Suprapubic skin (tissue), 4 donors: ENCODE results near the gene CHIC2. TPM values are rescaled to one million over a fixed set of nuclear protein-coding genes. Genes with fewer than 3 reads are reported as not detected.
"Not testable (repeated sequence)": the region's sequence is repeated elsewhere in the genome, so short reads cannot be mapped to it uniquely, and the experiment has no call there.

ENCODE experiments used
- DNase-seq, 2 donors: peaks; one replicate each; pipeline ENCODE4 v3.0.0-alpha.2; 2019; ENCODE audit warnings: low spot score in 2 of 2
- H3K27ac ChIP-seq: fragments of 200-600 bp; sonication (generic); one replicate; pipeline ENCODE4 v1.5.1; 2019
- H3K27me3 ChIP-seq: fragments of 200-600 bp; sonication (generic); one replicate; pipeline ENCODE4 v1.5.1; 2019
- H3K36me3 ChIP-seq: fragments of 200-600 bp; sonication (generic); one replicate; pipeline ENCODE4 v1.5.1; 2019
- H3K4me1 ChIP-seq: fragments of 200-600 bp; sonication (generic); one replicate; pipeline ENCODE4 v1.5.1; 2019
- H3K4me3 ChIP-seq: fragments of 200-600 bp; sonication (generic); one replicate; pipeline ENCODE4 v1.5.1; 2019; ENCODE audit warnings: mild to moderate bottlenecking
- H3K9me3 ChIP-seq: fragments of 200-600 bp; sonication (generic); one replicate; pipeline ENCODE4 v1.5.1; 2019
- EP300 ChIP-seq: sonication (generic); formaldehyde crosslinking; IDR thresholded peaks from one replicate; pipeline ENCODE4 v1.6.1; 2017; ENCODE audit warnings: antibody characterized with exemption
- POLR2A ChIP-seq, 2 donors: fragments of 450-650 bp; IDR thresholded peaks; one replicate each; pipeline ENCODE4 v1.6.1; 2017; ENCODE audit warnings: antibody characterized with exemption in 2 of 2, mild to moderate bottlenecking in 2 of 2, moderate library complexity in 2 of 2
- POLR2AphosphoS5 ChIP-seq, 3 donors: sonication (generic); formaldehyde crosslinking; IDR thresholded peaks; one replicate each; pipeline ENCODE4 v1.6.1; 2017; ENCODE audit warnings: antibody characterized with exemption in 3 of 3
- WGBS: methylation state at CpG from one replicate; pipeline ENCODE4 v1.1.5; 2018; 5-methylcytosine and 5-hydroxymethylcytosine counted together
- total RNA-seq, 4 donors: library from RNA; depleted of rRNA; stranded (reverse); fragments of >200 nt; gene quantifications; one replicate each; pipeline ENCODE4 v1.1.0, GENCODE V29; 2016
- TF ChIP-seq, protein P1 (sequence below), 2 donors: fragments of 200-600 bp in 1 of 2; fragments of 450-650 bp in 1 of 2; sonication (generic) in 1 of 2; IDR thresholded peaks; one replicate each; pipeline ENCODE4 v1.5.1; 2016 to 2019; ENCODE audit warnings: antibody characterized with exemption in 2 of 2, mild to moderate bottlenecking in 1 of 2, moderate library complexity in 1 of 2

CHIC2 gene
- 10 to 100 TPM; 33.3 to 60.3 (median 41.1) TPM for total RNA-seq

DNA sequence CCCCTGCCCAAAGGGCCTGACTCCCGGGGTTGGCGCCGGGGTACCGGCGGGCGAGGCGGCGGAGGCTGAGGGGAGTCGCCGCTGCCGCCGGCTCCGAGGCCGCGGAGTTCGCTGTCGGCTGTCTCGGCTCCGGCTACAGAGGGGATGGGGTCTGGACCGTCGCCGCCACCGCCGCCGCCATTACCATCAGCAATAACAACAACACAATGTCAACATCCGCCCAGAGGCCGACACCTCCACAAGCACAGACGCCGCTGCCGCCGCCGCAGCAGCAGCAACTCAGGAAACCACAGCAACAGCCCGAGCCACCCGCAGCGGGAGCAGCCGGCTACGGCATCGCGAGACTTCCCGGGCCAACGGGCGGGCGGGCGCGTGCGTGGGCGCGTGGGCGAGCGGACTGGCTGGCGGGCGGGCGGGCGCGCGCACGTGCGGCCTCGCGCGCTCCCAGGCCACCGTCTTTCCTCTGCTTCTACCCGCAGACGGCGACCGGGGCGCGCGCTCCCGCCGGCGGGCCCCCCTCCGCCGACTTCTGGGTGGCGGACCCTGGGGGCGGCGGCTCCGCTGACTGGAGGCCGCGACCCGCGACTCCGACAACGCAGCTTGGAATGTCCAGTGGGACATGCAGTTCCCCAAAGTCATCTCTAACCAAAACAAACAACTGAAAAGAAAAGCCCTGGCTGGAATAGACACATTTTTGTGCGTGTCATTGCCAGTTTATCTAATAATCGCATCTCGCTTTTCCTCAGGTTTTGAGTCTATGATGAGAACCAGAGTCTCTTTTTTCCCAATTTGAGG, at the start of gene CHIC2:
CHIC2 (minus strand) TSS at position 289 of the 795 bp plus-strand sequence. CDS start 305 bp downstream, outside the sequence.
- WGBS: 0% methylated on average over 12 of the region's 87 CpGs

DNA sequence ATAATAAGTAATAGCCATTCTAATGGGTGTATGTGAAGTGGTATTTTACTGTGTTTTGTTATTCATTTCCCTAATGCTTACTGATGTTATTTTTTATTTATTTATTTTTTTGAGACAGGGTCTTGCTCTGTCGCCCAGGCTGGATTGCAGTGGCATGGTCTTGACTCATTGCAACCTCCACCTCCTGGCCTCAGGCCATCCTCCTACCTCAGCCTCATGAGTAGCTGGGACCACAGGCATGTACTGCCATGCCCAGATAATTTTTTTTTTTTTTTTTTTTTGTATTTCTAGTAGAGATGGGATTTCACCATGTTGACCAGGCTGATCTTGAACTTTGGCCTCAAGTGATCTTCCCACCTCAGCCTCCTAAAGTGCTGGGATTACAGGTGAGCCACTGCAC, 48.8 kb upstream of the CHIC2 start:
- not testable (repeated sequence) for H3K36me3 ChIP-seq, H3K27ac ChIP-seq, H3K9me3 ChIP-seq, H3K4me3 ChIP-seq, DNase-seq
- 100% methylated on average over 1 of the region's 1 CpG for WGBS
- H3K27me3 ChIP-seq: peaks cover 46% of the 10 kb centered on the region
- H3K4me1 ChIP-seq: peaks cover 20% of the 10 kb centered on the region

More for the DNA sequence above, at the start of gene CHIC2:
- DNase-seq: peak; percentile 96
- Histone ChIP-seq H3K27me3 (no peaks in the 10 kb centered on the region), H3K9me3 (no peaks in the 10 kb centered on the region), H3K27ac (peak within 1 kb of the TSS; percentile 97), H3K36me3 (no peaks in the 10 kb centered on the region), H3K4me1 (peaks cover 68% of the 10 kb centered on the region), H3K4me3 (peak within 1 kb of the TSS; percentile 74)
- TF ChIP-seq POLR2AphosphoS5 (IDR thresholded peaks at IDR 0.05): peak; percentile 82 to 95 (median 85)
- TF ChIP-seq POLR2A (IDR thresholded peaks at IDR 0.05): peak; percentile 82 to 98
- TF ChIP-seq EP300: no peak
- TF ChIP-seq, protein P1, sequence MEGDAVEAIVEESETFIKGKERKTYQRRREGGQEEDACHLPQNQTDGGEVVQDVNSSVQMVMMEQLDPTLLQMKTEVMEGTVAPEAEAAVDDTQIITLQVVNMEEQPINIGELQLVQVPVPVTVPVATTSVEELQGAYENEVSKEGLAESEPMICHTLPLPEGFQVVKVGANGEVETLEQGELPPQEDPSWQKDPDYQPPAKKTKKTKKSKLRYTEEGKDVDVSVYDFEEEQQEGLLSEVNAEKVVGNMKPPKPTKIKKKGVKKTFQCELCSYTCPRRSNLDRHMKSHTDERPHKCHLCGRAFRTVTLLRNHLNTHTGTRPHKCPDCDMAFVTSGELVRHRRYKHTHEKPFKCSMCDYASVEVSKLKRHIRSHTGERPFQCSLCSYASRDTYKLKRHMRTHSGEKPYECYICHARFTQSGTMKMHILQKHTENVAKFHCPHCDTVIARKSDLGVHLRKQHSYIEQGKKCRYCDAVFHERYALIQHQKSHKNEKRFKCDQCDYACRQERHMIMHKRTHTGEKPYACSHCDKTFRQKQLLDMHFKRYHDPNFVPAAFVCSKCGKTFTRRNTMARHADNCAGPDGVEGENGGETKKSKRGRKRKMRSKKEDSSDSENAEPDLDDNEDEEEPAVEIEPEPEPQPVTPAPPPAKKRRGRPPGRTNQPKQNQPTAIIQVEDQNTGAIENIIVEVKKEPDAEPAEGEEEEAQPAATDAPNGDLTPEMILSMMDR (IDR thresholded peaks at IDR 0.05): no peak

DNA sequence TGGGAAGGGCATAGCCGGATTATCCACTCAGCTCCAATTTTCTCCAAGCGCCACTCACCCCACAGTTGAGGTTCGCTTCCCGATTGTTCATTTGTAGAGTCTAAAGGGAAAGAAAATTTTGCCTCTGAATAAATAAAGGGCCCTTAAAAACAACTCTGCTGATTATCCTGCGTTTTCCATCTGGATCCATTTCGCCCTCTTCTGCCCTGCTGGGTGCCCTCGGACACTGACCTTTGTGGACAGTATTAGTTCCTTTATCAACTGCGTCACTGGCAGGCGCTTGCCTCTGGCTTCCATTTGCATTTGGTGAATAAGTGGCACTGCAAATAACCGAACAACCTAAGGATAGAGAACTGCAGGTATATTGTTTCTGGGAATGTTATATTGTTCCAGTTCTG, 45.6 kb upstream of the CHIC2 start:
- Histone ChIP-seq H3K4me1 (peaks cover 20% of the 10 kb centered on the region), H3K9me3 (no peaks in the 10 kb centered on the region), H3K4me3 (peak overlapping the region; percentile 33), H3K27me3 (peaks cover 78% of the 10 kb centered on the region), H3K36me3 (no peaks in the 10 kb centered on the region), H3K27ac (no peak overlapping the region)
- DNase-seq: no peak
- no peak for TF ChIP-seq POLR2AphosphoS5 (IDR thresholded peaks at IDR 0.05)
- TF ChIP-seq EP300: no peak
- TF ChIP-seq, protein P1 (IDR thresholded peaks at IDR 0.05): no peak
- no peak for TF ChIP-seq POLR2A (IDR thresholded peaks at IDR 0.05)
- 35% methylated on average over 10 of the region's 10 CpGs for WGBS

DNA sequence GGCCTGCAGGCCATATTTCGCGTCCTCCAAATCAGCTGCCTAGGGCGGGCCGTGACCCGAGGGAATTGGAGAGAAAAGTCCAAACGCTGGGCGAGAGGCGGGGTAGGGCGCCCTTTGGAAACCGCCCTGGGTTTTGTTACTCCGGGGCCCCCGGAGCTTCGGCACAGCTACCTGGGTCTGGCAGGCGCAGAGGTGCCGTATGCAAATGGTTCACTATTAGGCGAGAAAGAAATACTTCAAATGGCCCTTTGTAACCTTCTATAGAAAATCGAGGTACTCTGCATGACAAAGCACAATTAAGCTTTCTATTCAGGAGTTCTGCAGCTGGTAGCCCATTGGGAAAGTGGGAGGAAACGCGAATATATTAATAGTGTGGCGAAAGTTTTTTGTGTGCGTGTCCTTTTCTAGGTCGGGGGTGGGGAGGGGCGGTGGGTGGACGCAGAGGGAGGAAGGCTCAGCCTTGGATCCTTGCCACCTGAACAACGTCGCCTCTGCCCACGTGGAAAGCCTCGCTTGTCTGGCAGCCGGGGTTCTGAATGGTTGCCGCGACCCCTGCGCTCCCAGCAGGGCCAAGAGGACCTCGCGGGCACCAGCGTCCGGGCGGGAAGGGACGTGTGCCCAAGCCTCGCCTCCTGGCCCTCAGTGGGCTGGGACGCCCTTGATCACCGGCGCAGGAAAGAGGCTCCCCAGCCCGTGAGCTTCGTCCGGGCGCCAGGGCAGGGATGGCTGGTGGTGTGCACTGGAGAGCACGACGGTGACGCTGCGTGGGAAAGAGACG, 45.0 kb upstream of the CHIC2 start:
- H3K27me3 ChIP-seq: peaks cover 82% of the 10 kb centered on the region
- H3K27ac ChIP-seq: no peak overlapping the region
- no peaks in the 10 kb centered on the region for H3K9me3 ChIP-seq
- TF ChIP-seq POLR2AphosphoS5 (IDR thresholded peaks at IDR 0.05) (no peak), EP300 (no peak), POLR2A (IDR thresholded peaks at IDR 0.05) (no peak)
- 28% methylated on average over 27 of the region's 51 CpGs for WGBS
- H3K4me3 ChIP-seq: peak overlapping the region; percentile 33
- no peaks in the 10 kb centered on the region for H3K36me3 ChIP-seq
- peaks cover 20% of the 10 kb centered on the region for H3K4me1 ChIP-seq
- DNase-seq: no peak

DNA sequence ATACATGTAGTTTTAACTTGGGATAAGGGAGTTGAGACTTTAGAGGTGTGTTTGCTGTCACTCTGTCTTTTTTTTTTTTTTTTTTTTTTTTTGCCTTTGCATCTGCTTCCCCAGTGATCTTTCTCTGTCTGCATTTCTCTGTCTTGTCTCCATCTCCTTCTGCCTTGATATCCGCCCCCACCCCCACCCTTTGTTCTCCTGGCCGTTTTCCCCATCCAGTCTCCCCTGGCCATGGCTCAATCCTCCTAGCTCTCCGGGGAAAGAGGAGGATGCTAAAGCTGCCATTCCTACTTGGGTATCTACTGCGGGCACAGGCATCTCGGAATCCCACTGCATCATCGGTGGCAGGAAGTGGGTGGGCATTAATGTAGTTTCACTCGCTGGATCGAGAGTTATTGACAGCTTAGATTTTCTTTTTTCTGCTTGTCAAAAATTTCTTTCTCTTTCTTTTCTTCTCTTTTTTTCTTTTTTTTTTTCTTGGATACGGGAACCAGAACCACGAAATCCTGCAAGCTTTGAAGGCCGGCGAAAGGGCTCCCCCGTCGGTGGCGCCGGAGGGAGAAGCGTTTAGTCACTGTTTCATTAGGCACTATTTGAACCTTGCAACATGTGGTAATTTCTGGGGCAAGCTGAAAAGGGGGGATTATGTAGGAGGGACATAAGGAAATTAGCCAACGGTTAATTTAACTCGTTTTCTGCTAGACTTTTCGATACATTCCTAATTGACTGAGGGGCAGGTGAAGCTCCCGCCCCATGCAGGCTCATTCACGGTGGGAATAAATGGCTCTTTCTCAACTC, 43.7 kb upstream of the CHIC2 start:
- 24% methylated on average over 22 of the region's 22 CpGs for WGBS
- no peak for DNase-seq
- Histone ChIP-seq H3K27me3 (peaks cover 90% of the 10 kb centered on the region), H3K4me3 (no peak overlapping the region), H3K4me1 (peaks cover 29% of the 10 kb centered on the region), H3K9me3 (no peaks in the 10 kb centered on the region), H3K36me3 (no peaks in the 10 kb centered on the region), H3K27ac (no peak overlapping the region)
- TF ChIP-seq EP300 (no peak), POLR2AphosphoS5 (IDR thresholded peaks at IDR 0.05) (no peak), POLR2A (IDR thresholded peaks at IDR 0.05) (no peak)
- TF ChIP-seq, protein P1 (IDR thresholded peaks at IDR 0.05): no peak
